IMR-90 (cell line): ENCODE results near the gene SLC39A3.

Source experiments
- BHLHE40 ChIP-seq: fragments of 150-350 bp; IDR thresholded peaks from 2 replicates; pipeline ENCODE4 v1.6.1; 2016; ENCODE audit warnings: mild to moderate bottlenecking, low read depth, low read length
- CEBPB ChIP-seq: IDR thresholded peaks from 2 replicates; pipeline ENCODE4 v1.6.1; 2012; ENCODE audit warnings: low read depth, low read length, improper control_type of control experiment
- CHD1 ChIP-seq: IDR thresholded peaks from 2 replicates; pipeline ENCODE4 v1.6.1; 2012; ENCODE audit warnings: low read depth, low read length, improper control_type of control experiment
- FOS ChIP-seq: fragments of 150-350 bp; IDR thresholded peaks from 2 replicates; pipeline ENCODE4 v1.6.1; 2016; ENCODE audit warnings: low read depth, low read length
- MAFK ChIP-seq: IDR thresholded peaks from 2 replicates; pipeline ENCODE4 v1.6.1; 2012; ENCODE audit warnings: low read depth, low read length, improper control_type of control experiment
- MAZ ChIP-seq: IDR thresholded peaks from 2 replicates; pipeline ENCODE4 v1.6.1; 2012; ENCODE audit warnings: low read depth, mild to moderate bottlenecking, low read length, improper control_type of control experiment, moderate library complexity, borderline replicate concordance
- NFE2L2 ChIP-seq: fragments of 150-350 bp; IDR thresholded peaks from 2 replicates; pipeline ENCODE4 v1.6.1; 2016; ENCODE audit warnings: low read depth, mild to moderate bottlenecking, low read length
- POLR2A ChIP-seq: IDR thresholded peaks from 2 replicates; pipeline ENCODE4 v1.6.1; 2012; ENCODE audit warnings: mild to moderate bottlenecking, low read depth, low read length
- RAD21 ChIP-seq: IDR thresholded peaks from 2 replicates; pipeline ENCODE4 v1.6.1; 2012; ENCODE audit warnings: low read length, improper control_type of control experiment
- RFX5 ChIP-seq: IDR thresholded peaks from 2 replicates; pipeline ENCODE4 v1.8.0; 2012; ENCODE audit warnings: low read depth, mild to moderate bottlenecking, low read length, moderate library complexity
- TF ChIP-seq, protein P1 (sequence below): fragments of 150-350 bp; IDR thresholded peaks from 2 replicates; pipeline ENCODE4 v1.6.1; 2017; ENCODE audit warnings: mild to moderate bottlenecking, antibody characterized with exemption, low read length, low read depth
- TF ChIP-seq, protein P2 (sequence below): conservative IDR thresholded peaks from 2 replicates; pipeline ENCODE4 v1.5.1; 2012; ENCODE audit warnings: mild to moderate bottlenecking, low read depth, low read length, improper control_type of control experiment

DNA sequence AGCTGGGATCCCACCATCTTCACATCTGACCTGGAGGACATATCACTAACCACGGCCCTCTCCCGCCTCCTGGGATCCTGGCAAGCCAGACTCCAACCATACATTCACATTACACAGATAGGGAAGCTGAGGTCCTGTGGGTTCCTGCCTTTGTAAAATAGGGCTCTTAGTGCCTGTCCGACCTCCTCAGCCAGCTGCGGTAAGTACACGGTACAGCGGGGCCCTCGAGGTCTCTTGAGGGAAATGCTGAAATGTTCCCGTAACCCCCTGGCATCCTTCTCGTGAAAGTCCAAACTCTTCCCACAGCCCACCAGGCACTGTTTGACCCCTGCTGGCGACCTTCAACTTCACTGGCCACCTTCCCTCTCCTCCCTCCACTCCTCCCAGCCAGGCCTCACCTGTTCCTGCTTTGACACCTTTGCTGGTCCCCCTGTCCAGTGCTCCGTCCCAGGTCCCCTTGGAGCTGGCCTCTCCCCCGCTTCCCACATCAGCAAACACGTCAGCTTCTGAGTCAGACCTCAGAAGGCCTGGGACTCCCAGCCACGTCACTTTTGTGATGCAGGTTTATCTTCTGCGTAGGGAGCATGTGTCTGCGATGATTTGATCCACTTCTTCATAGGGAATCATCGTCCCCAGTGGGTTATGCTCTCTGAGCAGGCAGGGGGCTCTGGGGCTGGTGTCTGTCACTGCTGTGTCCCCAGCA is 28.5 kb downstream of the SLC39A3 start:
- TF ChIP-seq, protein P1, sequence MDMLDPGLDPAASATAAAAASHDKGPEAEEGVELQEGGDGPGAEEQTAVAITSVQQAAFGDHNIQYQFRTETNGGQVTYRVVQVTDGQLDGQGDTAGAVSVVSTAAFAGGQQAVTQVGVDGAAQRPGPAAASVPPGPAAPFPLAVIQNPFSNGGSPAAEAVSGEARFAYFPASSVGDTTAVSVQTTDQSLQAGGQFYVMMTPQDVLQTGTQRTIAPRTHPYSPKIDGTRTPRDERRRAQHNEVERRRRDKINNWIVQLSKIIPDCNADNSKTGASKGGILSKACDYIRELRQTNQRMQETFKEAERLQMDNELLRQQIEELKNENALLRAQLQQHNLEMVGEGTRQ, result 0 out of 2 replicates have a peak, but pooled peaks have one; percentile 42
- TF ChIP-seq, protein P2, sequence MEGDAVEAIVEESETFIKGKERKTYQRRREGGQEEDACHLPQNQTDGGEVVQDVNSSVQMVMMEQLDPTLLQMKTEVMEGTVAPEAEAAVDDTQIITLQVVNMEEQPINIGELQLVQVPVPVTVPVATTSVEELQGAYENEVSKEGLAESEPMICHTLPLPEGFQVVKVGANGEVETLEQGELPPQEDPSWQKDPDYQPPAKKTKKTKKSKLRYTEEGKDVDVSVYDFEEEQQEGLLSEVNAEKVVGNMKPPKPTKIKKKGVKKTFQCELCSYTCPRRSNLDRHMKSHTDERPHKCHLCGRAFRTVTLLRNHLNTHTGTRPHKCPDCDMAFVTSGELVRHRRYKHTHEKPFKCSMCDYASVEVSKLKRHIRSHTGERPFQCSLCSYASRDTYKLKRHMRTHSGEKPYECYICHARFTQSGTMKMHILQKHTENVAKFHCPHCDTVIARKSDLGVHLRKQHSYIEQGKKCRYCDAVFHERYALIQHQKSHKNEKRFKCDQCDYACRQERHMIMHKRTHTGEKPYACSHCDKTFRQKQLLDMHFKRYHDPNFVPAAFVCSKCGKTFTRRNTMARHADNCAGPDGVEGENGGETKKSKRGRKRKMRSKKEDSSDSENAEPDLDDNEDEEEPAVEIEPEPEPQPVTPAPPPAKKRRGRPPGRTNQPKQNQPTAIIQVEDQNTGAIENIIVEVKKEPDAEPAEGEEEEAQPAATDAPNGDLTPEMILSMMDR, result no peak
- TF ChIP-seq RAD21 (no peak), RFX5 (0 out of 2 replicates have a peak, but pooled peaks have one; percentile 10), POLR2A (peak; percentile 78), CEBPB (no peak), MAFK (no peak), FOS (peak; percentile 72), MAZ (0 out of 2 replicates have a peak, but pooled peaks have one; percentile 24), BHLHE40 (no peak), CHD1 (no peak), NFE2L2 (no peak)
